ENCODE data around the gene PTCH2.

The PTCH2 gene

GRCh38 chr1:44860331-44860730 is 17.3 kb upstream of the PTCH2 start:
- Histone ChIP-seq H3K27ac (replicated peaks) (no peak overlapping the region), H3K27me3 (ENCODE audit: insufficient read depth, poor library complexity, severe bottlenecking) (no peaks in the 10 kb centered on the region), H3K4me3 (replicated peaks; ENCODE audit: insufficient read depth, low read length) (no peak overlapping the region)
- DNase-seq (ENCODE audit: low read depth in 1 of 2, low spot score in 1 of 2): no peak
- TF ChIP-seq REST (IDR thresholded peaks at IDR 0.05; ENCODE audit: insufficient replicate concordance, low read depth) (no peak), CTCF (IDR thresholded peaks at IDR 0.05; ENCODE audit: insufficient read depth, low read length) (no peak), POLR2AphosphoS5 (IDR thresholded peaks at IDR 0.05; ENCODE audit: low read depth) (no peak), GABPA (IDR thresholded peaks at IDR 0.05; ENCODE audit: low read depth) (no peak), SPI1 (IDR thresholded peaks at IDR 0.05; ENCODE audit: borderline replicate concordance, low read depth) (no peak)

- H3K27me3 ChIP-seq (ENCODE audit: insufficient read depth, poor library complexity, severe bottlenecking): no peaks in the 10 kb centered on the region
Measured at GRCh38 chr1:44857446-44857845, 14.4 kb upstream of the PTCH2 start.

GRCh38 chr1:44855742-44856141 is 12.7 kb upstream of the PTCH2 start:
- H3K27ac ChIP-seq (replicated peaks): no peak overlapping the region
- no peaks in the 10 kb centered on the region for H3K27me3 ChIP-seq (ENCODE audit: insufficient read depth, poor library complexity, severe bottlenecking)
- TF ChIP-seq REST (IDR thresholded peaks at IDR 0.05; ENCODE audit: insufficient replicate concordance, low read depth): no peak
- no peak for TF ChIP-seq GABPA (IDR thresholded peaks at IDR 0.05; ENCODE audit: low read depth)
- TF ChIP-seq CTCF (IDR thresholded peaks at IDR 0.05; ENCODE audit: insufficient read depth, low read length): no peak
- TF ChIP-seq POLR2AphosphoS5 (IDR thresholded peaks at IDR 0.05; ENCODE audit: low read depth): no peak
- no peak for TF ChIP-seq SPI1 (IDR thresholded peaks at IDR 0.05; ENCODE audit: borderline replicate concordance, low read depth)
- DNase-seq (ENCODE audit: low read depth in 1 of 2, low spot score in 1 of 2): no peak
- H3K4me3 ChIP-seq (replicated peaks; ENCODE audit: insufficient read depth, low read length): no peak overlapping the region

More at GRCh38 chr1:44857446-44857845, 14.4 kb upstream of the PTCH2 start:
- Histone ChIP-seq H3K27ac (replicated peaks) (no peak overlapping the region), H3K4me3 (replicated peaks; ENCODE audit: insufficient read depth, low read length) (no peak overlapping the region)
- DNase-seq (ENCODE audit: low read depth in 1 of 2, low spot score in 1 of 2): no peak
- TF ChIP-seq SPI1 (IDR thresholded peaks at IDR 0.05; ENCODE audit: borderline replicate concordance, low read depth) (no peak), REST (IDR thresholded peaks at IDR 0.05; ENCODE audit: insufficient replicate concordance, low read depth) (no peak), POLR2AphosphoS5 (IDR thresholded peaks at IDR 0.05; ENCODE audit: low read depth) (no peak), CTCF (IDR thresholded peaks at IDR 0.05; ENCODE audit: insufficient read depth, low read length) (no peak), GABPA (IDR thresholded peaks at IDR 0.05; ENCODE audit: low read depth) (no peak)

Data from HL-60 (cell line).